GM19023 (cell line): Measurements from ENCODE around the gene CERK.

Source experiments
- ATAC-seq: cut with Tn5 transposase; IDR thresholded peaks from one replicate; pipeline ENCODE4 v1.9.1; 2021; ENCODE audit warnings: mild to moderate bottlenecking, moderate library complexity; ENCODE audit not compliant: unreplicated experiment

CERK gene

DNA sequence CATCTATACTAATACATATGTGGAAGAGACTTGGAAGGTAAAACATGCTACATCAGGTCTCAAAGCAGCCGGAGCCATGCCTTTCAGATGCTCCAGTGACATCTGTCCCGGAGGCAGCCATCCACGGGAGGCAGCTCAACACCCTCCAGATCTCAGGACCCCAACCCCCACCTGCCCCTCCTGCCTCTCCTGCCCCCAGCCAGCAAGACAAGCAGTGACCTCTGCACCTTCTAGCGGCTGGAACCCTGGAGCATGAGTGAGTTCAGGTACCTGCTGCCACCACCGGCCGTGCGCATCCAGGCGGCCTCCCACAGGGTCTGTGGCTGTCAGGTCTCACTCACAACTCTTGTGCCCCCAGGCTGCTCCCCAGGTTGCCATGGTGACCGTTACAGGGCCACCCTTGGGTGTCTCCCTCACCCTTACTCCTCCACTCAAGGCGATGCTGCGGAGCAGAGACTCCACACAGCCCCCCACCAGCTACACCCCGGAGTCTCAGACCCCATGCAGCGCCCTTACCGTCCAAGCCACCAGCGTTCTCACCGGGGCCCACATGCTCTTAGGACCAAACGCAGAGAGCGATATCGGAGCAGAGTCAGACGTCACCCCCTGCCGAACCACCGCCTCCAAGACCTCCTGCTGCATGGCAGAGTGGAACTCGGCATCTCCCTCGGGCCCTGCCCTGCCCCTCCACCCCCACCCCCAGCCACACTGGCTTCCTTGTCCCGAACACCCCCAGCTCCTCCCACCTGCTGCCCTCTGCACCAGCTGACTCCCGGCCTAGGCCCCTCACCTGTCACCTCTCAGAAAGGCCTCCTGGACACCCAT lies 34.7 kb downstream of the CERK start:
- ATAC-seq, result no peak

DNA sequence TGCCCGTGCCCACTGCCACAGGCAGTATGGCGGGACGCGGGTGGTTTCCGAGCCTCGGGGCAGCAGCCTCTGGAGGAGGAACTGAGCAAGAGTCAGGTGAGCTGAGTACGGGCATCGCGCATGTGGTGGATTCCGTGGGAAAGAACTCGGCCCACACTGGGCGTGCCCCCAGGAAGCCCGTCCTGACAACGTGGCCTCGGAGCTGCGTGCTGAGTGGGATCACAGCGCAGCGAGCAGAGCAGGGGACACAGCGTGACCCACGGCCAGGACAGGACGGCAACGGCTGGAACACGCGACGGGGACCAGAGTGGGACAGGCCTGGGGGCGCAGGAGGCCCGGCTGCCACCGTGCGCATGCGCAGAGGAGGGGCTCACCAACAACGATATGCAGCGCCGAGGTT lies 36.8 kb downstream of the CERK start:
- no peak for ATAC-seq

DNA sequence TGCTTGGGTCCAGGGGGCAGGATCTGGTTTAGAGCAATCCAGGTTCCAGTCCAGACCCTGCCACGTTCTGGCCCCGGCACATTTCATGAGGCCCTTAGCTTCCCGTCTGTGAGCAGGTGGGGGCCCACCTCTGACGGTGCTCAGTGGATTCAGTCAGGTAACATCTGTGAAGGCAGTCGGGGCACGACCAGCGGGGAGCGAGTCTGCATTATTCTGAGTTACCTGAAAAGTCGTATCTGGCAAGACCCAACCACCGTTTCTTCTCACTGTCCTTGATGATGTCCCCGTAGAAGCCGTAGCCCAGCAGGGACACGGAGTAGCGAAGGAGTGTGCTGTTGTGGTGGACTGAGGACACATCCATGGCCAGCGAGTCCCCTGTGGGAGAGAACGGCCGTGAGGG lies 39.0 kb downstream of the CERK start:
- ATAC-seq, result no peak

DNA sequence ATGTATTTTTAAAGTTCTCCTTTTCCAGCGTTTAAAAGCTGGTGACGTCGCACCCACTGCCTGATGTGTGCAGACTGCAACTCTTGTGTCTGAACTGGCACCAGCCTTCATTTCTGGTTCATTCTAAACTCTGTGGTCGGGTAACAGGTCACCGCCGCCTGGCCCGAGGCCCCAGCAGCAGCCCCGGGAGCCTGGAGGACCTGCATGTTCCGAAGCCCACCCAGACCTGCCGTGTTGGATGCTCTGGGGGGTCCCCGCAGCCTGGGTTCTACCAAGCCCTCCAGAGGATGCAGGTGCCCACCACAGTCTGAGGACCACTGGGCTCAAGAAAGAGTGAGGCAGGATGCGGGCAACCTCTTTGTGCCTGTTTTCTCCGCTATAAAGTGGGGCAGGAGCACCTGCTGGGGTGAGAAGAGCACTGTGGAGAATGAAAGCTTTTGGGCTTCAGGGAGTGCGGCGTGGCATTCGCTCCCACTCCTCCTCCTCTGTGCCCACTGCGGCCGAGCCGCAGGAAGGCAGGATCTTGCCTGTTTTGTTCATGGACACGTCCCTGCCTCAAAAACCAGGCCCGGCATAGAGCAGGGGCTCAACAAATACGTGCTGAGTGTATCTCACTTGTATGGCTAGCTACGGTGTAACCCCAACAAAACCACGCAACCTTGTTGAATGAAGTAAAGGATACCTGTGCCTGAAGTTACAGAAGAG lies 40.1 kb downstream of the CERK start:
- ATAC-seq, result no peak

DNA sequence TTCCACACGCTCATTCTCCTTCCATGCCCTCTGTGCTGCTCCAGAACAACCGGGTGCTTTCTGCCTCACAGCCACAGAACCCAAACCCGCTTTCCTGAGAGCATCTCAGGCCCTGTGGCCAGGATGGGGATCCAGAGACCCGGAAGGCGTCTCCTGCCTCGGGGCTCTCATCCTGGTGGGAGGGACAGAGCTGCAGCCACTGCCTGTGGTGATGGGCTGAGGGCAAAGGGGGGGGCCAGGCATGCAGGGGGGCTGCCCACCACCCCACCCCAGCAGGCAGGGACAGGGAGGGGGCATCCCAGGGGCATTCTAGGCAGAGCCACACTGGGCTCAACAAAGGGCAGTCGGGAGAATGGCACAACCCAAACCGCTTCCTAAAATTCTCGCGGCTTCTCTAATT lies 41.4 kb downstream of the CERK start:
- ATAC-seq, result no peak

DNA sequence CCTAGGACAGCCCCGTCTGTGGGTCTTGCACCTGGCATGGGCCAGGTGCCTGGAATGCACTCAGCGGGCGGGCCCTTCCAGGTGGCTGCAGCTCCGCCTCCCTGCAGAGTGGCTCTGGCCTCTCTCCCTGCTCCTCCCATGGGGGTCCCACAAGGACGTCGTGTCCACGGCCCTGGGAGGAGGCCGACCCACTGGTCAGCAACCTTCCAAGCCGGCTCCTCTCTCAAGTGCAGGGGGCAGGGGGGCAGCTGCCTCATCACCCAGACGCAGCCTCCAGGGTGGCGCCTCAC lies 41.9 kb downstream of the CERK start:
- no peak for ATAC-seq

DNA sequence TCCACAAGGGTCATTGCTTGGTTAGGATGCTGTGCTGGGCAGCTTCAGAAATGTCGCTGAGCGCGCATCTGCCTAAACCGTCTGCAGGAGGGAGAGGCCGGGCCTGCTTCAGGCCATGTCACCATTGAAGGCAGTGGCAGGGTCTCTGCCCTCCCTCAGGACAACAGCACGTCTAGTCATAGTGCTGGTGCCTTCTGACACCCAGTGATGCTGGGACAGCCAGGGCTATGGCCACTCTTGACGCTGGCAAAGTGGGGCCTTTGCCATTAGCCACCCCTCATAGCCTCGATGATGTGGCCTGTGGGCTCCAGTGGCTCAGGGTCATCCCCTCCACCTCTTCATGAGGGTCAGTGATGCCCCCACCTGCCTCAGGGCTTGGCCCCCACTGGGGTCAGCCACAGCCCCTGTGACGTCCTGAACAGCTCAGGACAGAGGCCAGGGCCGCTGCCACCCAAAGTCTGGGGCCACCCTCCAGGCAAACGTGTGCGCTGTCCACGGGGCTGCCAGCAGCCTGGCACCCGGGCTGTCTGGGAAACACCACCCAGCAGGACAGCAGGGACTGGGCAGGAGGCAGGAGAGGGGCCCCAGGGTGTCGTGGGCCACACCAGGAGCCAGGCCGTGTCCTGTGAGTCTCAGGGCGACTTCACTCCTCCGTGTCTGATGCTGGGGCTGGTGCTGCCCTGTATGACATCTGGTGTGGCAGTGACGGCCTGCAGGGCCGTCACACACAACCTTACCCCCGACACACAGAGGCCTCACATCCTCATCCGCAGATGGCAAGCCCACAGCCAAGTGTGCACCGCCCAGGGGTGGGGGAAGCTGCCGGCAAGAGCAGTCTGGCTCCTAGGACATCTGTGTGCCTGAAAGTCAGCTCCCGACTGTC lies 42.5 kb downstream of the CERK start:
- no peak for ATAC-seq

DNA sequence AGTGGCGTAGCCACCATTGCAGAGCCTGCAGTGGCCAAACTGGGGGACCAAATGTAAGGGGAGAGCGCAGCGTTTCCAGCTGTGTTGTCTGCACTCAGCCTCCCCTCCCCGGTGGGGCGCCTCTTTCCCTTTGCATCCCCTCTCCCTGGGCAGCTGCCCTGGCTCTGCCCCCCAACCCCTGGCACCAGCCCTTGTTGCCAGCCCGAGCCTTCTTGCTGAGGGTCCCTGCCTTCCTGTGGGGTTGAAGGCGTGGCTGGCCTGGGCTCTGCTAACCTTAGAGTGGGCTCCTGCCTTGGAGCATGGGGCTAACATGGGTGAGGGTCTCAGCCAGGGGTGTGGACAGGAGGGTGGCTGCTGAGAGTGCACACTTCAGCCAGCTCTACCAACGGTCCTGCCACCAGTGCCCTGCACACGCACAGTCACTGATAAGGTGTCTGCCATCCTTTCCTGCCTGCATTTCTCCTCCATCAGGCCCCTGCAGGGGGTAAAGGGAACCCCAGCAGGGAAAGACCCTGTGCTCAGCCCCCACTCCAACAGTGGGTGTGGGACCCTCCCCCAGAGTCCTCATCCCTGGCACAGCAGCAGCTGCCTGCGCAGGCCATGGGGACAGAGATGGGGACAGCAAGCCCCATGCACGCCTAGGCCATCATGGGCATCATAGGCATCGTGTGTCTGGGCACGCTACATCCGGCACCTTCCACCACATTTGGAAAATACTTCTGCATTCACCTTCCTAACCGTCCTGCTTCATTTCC lies 43.5 kb downstream of the CERK start:
- ATAC-seq, result no peak

DNA sequence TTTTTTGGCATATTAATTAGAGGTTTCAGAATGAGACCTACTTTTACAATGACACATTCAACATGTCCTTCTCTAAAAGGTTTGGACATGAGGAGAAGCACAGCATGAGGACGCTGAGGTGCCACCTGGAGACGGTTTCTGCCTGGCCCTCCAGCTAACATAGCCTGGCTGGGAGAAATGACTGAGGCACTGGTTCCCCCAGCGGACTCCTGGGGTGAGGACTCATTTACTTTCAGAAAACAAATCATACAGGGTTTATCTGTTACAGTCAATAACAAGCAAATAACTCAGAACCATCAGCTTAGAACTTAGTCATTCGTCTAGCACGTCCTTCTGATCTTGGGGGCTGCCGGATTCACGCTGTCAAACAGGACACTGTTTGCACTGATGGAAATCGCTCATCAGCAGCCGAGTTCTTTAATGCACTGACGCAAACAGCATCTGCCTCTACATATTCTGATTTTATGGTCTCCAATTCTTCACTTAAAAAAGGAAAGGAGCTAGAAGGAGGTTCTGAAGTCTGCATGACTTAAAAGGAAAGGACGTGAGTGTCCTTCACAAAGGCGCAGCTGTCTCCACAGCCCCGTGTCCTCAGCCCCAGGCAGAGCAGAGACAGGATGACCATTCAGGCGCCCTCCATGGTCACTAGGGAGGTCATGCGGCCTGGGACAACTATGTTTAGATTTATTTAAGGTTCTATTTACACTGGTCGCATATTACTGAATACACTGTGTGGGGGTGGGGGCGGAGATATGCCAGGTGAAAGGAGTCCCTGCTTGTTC lies 44.2 kb downstream of the CERK start:
- ATAC-seq, result no peak

DNA sequence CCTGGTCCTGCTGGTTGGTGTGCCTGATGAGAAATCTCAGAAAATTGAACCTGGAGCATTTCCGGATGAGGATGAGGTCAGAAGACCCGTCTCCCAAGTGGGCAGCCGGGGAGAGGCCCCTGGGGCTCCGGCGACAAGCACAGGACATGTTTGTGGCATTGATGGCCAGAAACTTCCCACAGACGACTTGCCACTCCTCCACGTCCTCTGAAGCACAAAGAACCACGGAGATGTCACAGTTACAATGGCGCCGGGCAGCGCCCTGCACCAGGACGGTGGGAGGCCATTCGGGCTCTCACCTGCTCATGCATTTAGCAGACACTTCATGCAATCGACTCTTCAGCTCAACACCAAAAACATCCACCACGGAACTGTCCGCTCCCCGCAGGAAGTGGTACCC lies 46.5 kb downstream of the CERK start:
- no peak for ATAC-seq

DNA sequence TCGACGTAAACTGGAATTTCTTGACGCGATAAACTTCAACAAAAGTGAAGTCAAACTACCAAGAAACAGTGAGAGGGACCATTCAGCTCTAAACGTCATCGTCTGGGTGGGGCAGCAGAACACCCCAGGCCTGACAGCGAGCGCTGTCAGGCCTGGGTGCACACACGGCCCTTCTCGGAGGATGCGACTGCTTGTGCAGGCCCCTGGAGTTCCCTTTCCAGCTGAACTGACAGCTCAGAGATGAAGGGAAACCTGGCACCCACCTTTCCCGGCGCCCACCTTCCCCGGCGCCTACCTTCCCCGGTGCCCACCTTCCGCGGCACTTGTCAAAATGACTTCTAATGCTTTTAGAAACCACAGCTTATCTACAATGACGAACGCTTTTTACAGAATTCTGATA lies 47.9 kb downstream of the CERK start:
- no peak for ATAC-seq

DNA sequence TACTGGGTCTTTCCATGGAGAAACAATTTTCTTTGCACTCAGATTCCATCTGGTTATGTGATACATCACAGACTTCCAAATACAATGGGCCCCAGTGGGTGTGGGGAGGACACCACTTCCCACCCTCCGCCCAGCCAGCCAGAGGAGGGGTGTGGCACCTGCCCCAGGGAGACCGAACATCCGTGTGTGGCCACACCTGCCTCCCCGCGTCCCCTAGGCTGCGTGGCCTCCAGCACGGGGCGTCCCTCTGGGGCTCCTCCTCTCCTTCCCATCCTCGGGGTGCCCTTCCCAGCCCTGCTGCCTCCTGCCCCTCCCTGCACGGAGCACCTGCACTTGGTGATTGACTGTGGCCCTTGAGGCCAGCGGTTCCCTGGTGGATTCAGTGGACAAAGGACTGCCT lies 49.1 kb downstream of the CERK start:
- ATAC-seq, result no peak

DNA sequence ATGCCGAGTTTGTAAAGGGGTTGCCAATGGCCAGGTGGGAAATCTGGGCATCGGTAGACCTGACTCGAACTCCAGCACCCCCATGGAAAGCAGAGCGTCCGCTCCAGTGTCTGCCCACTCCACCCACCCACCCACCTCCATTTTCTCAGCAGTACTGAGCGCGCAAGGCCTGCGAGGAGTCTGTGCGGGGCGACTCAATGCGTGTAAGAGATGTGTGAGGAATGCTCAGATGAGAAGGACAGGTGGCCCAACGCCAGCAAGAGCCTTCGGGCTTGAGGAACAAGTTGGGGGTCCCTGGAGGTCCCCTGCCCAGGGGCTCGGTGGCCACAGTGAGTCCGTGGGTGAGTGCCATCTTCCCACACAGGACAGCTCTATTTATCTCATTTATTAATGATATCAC lies 50.6 kb downstream of the CERK start:
- ATAC-seq, result no peak

DNA sequence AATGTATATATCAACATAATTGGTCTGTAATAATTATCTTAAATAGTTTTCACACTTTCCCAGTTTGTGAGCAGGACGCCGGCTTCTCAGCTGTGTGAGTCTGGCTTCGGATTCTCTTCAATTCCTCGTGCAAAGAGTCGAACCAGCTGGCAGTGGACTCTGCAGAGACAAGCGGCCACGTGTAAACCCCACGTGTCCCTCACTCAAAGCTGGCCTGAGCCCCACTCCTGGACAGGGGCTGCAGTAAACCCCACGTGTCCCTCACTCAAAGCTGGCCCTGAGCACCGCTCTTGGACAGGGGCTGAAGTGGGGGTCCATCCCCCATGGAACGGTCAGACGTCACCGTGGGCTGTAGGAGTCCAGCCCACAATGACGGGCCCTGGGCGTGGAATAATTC lies 51.0 kb downstream of the CERK start:
- ATAC-seq, result no peak

DNA sequence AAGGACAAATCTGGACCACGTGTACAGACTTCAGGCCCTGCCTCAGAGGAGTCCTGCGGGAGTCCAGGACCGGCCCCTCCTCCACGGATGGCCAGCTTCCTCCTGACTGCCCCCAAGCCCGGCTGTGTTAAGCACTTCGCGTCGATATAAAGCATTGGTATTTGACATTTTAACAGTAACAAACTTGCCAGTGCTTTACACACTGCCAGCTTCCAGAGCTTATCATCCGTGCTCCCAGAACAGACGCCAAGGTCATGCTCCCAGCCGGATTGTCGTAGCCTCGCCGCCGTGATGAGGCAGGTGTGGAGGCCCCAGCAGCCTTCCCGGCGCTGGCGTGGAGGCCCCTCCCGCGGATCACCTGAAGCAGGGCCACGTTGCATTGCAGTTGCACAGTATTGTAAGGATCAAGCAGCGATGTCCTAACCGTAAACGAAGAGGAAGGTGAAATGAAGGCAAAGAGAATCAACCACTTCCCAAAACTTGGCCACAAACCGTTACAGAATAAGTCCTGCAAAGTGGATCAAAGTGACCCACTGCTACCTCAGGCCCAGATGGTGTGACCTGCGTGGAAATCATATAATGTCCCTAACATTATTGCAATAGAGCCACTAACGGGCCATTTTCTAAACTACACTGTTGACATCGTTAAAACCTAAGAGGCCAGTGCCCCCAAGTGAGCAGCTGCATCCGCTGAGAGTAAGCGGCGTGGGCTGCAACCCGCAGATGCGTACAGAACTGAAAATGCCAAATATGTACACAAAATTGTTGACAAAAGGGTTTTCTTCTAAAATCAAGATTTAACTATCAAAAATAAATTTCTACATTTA lies 51.6 kb downstream of the CERK start:
- ATAC-seq, result no peak

DNA sequence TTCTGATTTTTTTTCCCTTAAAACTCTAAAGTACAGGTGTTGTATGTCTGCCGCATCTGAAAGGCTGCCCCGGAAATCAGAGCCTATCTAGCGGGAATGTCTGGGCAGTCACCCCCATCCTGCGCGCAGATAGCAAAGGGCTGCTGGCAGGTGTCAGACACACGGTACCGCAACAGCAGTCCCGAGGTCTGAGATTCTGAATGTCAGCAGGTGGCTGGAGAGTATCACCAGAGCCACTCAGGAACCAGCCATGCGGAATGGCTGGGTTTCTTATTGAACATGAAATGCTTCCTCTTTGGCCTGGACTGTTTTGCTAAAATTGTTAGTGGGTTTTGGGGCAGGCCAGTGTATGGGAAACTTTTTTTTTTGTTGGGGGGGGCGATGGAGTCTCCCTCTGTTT lies 53.3 kb downstream of the CERK start:
- ATAC-seq, result peak; percentile 81

DNA sequence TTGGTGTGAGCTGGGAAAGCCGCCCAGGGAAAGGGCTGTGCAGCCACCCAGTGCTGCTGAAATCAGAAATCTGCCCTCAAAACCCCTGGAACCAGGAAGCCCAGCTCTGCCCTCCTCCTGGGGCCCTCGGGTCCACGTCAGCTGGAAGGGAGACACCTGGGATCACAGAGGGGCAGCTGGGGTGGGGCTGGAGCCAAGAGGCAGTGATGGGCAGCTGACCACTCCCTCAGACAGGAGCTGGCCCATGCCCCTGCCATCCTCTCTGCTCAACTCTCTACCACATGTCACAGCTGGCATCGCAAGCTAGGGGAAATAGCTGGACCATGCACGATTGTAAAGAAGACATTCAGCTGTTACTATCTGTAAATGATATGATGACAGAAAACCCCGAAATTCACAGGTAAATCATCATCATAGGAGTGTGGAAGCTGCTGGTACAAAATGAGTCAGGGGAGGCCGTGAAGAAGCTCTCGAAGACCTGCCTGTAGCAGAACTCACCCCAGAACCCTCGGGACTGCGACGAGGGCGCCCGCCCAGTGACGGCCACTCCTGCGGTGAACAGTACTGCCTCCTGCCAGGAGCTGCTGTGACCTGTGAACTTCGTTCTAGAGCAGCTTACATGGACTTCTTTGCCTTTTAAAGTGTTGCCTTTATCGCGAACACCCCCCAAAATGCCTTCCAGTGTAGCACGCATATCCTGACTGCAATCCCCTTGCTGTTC lies 55.9 kb downstream of the CERK start:
- no peak for ATAC-seq

DNA sequence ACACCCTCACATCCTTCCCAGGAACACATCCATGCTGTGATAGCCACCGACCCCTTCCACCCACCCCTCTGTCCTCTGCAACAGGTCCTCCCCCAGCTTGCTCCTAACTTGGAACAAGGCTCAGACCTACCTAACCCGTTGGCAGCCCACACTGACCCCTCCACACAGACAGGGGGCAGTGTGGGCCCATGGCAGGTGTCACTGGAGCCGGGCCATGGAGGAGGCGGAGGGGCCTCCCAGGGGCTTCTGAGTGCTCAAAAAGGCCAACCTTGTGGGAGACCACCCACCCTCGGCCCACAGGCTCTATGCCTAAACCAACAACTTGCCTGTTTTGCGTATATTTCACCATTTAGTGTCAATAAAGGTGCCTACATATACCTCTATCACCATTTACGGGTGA lies 57.0 kb downstream of the CERK start:
- no peak for ATAC-seq
